ENCODE measurements around the gene PDHA1. TPM values are rescaled to one million over a fixed set of nuclear protein-coding genes. Genes with fewer than 3 reads are reported as not detected.
A peak's percentile ranks its signal among the peaks of the same experiment; 100 is the strongest.

PDHA1 gene
- polyA plus RNA-seq (2012; ENCODE audit: low read depth, missing spikeins): 136 TPM

GRCh38 chrX:19343535-19344408 lies at the start of gene PDHA1:
Gene PDHA1, plus strand, starts transcription at chrX:19343927. Its CDS starts 111 bp downstream, at chrX:19344038.
- TF ChIP-seq POU2F2 (IDR thresholded peaks at IDR 0.05; ENCODE audit: low read depth, low read length) (no peak), TAF1 (IDR thresholded peaks at IDR 0.05; ENCODE audit: low read depth, low read length) (0 out of 2 replicates have a peak, but pooled peaks have one; percentile 18), POLR2A (IDR thresholded peaks at IDR 0.05; ENCODE audit: low read depth, low read length) (no peak), POLR2AphosphoS5 (IDR thresholded peaks at IDR 0.05; ENCODE audit: low read depth, low read length) (0 out of 2 replicates have a peak, but pooled peaks have one; percentile 40)
- peak; percentile 73 for DNase-seq (ENCODE audit: insufficient read length, low spot score)
- peak; percentile 99 for FAIRE-seq

- FAIRE-seq: peak; percentile 52
- TF ChIP-seq POU2F2 (IDR thresholded peaks at IDR 0.05; ENCODE audit: low read depth, low read length) (no peak), POLR2AphosphoS5 (IDR thresholded peaks at IDR 0.05; ENCODE audit: low read depth, low read length) (no peak), PAX5 (IDR thresholded peaks at IDR 0.05; ENCODE audit: insufficient read depth, low read length, severe bottlenecking) (no peak), POLR2A (IDR thresholded peaks at IDR 0.05; ENCODE audit: low read depth, low read length) (no peak), SPI1 (IDR thresholded peaks at IDR 0.05; ENCODE audit: low read depth, low read length) (no peak), TAF1 (IDR thresholded peaks at IDR 0.05; ENCODE audit: low read depth, low read length) (no peak)
- DNase-seq (ENCODE audit: insufficient read length, low spot score): no peak
These were observed 40.4 kb upstream of the PDHA1 start for GRCh38 chrX:19303256-19303880.

- DNase-seq (ENCODE audit: insufficient read length, low spot score) (no peak), FAIRE-seq (no peak)
- no peak for TF ChIP-seq POU2F2 (IDR thresholded peaks at IDR 0.05; ENCODE audit: low read depth, low read length)
- no peak for TF ChIP-seq SPI1 (IDR thresholded peaks at IDR 0.05; ENCODE audit: low read depth, low read length)
- TF ChIP-seq POLR2A (IDR thresholded peaks at IDR 0.05; ENCODE audit: low read depth, low read length): no peak
These were observed 17.2 kb upstream of the PDHA1 start for GRCh38 chrX:19326567-19326966.

- no peak for DNase-seq (ENCODE audit: insufficient read length, low spot score)
- no peak for TF ChIP-seq PAX5 (IDR thresholded peaks at IDR 0.05; ENCODE audit: insufficient read depth, low read length, severe bottlenecking)
- no peak for TF ChIP-seq POLR2AphosphoS5 (IDR thresholded peaks at IDR 0.05; ENCODE audit: low read depth, low read length)
- no peak for TF ChIP-seq POU2F2 (IDR thresholded peaks at IDR 0.05; ENCODE audit: low read depth, low read length)
- TF ChIP-seq TAF1 (IDR thresholded peaks at IDR 0.05; ENCODE audit: low read depth, low read length): no peak
- no peak for TF ChIP-seq SPI1 (IDR thresholded peaks at IDR 0.05; ENCODE audit: low read depth, low read length)
- no peak for TF ChIP-seq POLR2A (IDR thresholded peaks at IDR 0.05; ENCODE audit: low read depth, low read length)
- no peak for FAIRE-seq
These were observed 11.9 kb upstream of the PDHA1 start for GRCh38 chrX:19331831-19332230.

- no peak for DNase-seq (ENCODE audit: insufficient read length, low spot score)
- no peak for FAIRE-seq
- TF ChIP-seq TAF1 (IDR thresholded peaks at IDR 0.05; ENCODE audit: low read depth, low read length): no peak
- TF ChIP-seq SPI1 (IDR thresholded peaks at IDR 0.05; ENCODE audit: low read depth, low read length): no peak
- no peak for TF ChIP-seq PAX5 (IDR thresholded peaks at IDR 0.05; ENCODE audit: insufficient read depth, low read length, severe bottlenecking)
- no peak for TF ChIP-seq POLR2A (IDR thresholded peaks at IDR 0.05; ENCODE audit: low read depth, low read length)
- TF ChIP-seq POU2F2 (IDR thresholded peaks at IDR 0.05; ENCODE audit: low read depth, low read length): no peak
- TF ChIP-seq POLR2AphosphoS5 (IDR thresholded peaks at IDR 0.05; ENCODE audit: low read depth, low read length): no peak
These were observed 10.7 kb upstream of the PDHA1 start for GRCh38 chrX:19332983-19333382.

- FAIRE-seq: peak; percentile 87
- DNase-seq (ENCODE audit: insufficient read length, low spot score): no peak
- TF ChIP-seq PAX5 (IDR thresholded peaks at IDR 0.05; ENCODE audit: insufficient read depth, low read length, severe bottlenecking) (no peak), TAF1 (IDR thresholded peaks at IDR 0.05; ENCODE audit: low read depth, low read length) (no peak), POLR2A (IDR thresholded peaks at IDR 0.05; ENCODE audit: low read depth, low read length) (no peak), POU2F2 (IDR thresholded peaks at IDR 0.05; ENCODE audit: low read depth, low read length) (no peak), POLR2AphosphoS5 (IDR thresholded peaks at IDR 0.05; ENCODE audit: low read depth, low read length) (no peak), SPI1 (IDR thresholded peaks at IDR 0.05; ENCODE audit: low read depth, low read length) (no peak)
These were observed 8.6 kb upstream of the PDHA1 start for GRCh38 chrX:19334945-19335626.

- no peak for FAIRE-seq
- TF ChIP-seq POLR2A (IDR thresholded peaks at IDR 0.05; ENCODE audit: low read depth, low read length): no peak
- no peak for TF ChIP-seq PAX5 (IDR thresholded peaks at IDR 0.05; ENCODE audit: insufficient read depth, low read length, severe bottlenecking)
- TF ChIP-seq POLR2AphosphoS5 (IDR thresholded peaks at IDR 0.05; ENCODE audit: low read depth, low read length): no peak
- TF ChIP-seq POU2F2 (IDR thresholded peaks at IDR 0.05; ENCODE audit: low read depth, low read length): no peak
- TF ChIP-seq TAF1 (IDR thresholded peaks at IDR 0.05; ENCODE audit: low read depth, low read length): no peak
- no peak for TF ChIP-seq SPI1 (IDR thresholded peaks at IDR 0.05; ENCODE audit: low read depth, low read length)
- no peak for DNase-seq (ENCODE audit: insufficient read length, low spot score)
These were observed 1.3 kb upstream of the PDHA1 start for GRCh38 chrX:19342331-19342906.

GRCh38 chrX:19343085-19343534 lies 617 bp upstream of the PDHA1 start:
- TF ChIP-seq SPI1 (IDR thresholded peaks at IDR 0.05; ENCODE audit: low read depth, low read length) (no peak), PAX5 (IDR thresholded peaks at IDR 0.05; ENCODE audit: insufficient read depth, low read length, severe bottlenecking) (no peak), POLR2A (IDR thresholded peaks at IDR 0.05; ENCODE audit: low read depth, low read length) (no peak), TAF1 (IDR thresholded peaks at IDR 0.05; ENCODE audit: low read depth, low read length) (no peak), POU2F2 (IDR thresholded peaks at IDR 0.05; ENCODE audit: low read depth, low read length) (no peak), POLR2AphosphoS5 (IDR thresholded peaks at IDR 0.05; ENCODE audit: low read depth, low read length) (no peak)
- DNase-seq (ENCODE audit: insufficient read length, low spot score): no peak
- FAIRE-seq: peak; percentile 5
